ENCODE results near the gene PTBP1. TPM values are rescaled to one million over a fixed set of nuclear protein-coding genes. Genes with fewer than 3 reads are reported as not detected.
A peak's percentile ranks its signal among the peaks of the same experiment; 100 is the strongest.

Gene PTBP1
- total and polyA plus RNA-seq, 2 experiments from 2014 or later = 539 to 632 TPM

- Mint-ChIP-seq H3K4me1 (no peaks in the 10 kb centered on the region), H3K27me3 (ENCODE audit: insufficient read depth, low read depth, poor library complexity) (peaks cover 5% of the 10 kb centered on the region), H3K36me3 (ENCODE audit: low read depth) (no peaks in the 10 kb centered on the region; the same call in 1 of the 3 replicates), H3K27ac (no peak within 1 kb of the TSS), H3K9me3 (peaks cover 8% of the 10 kb centered on the region), H3K4me3 (no peak within 1 kb of the TSS)
- Histone ChIP-seq H2AFZ (peak within 1 kb of the TSS; percentile 52; the same call in 1 of the 2 replicates), H3K9me2 (ENCODE audit: insufficient read depth) (no peaks in the 10 kb centered on the region), H3K4me1 (ENCODE audit: insufficient read depth) (no peaks in the 10 kb centered on the region), H4K20me1 (replicated peaks; ENCODE audit: insufficient read depth) (no peaks in the 10 kb centered on the region), H3K4me3 (no peak within 1 kb of the TSS), H3K4me2 (no peak within 1 kb of the TSS; the same call in 1 of the 2 replicates), H3K36me3 (ENCODE audit: insufficient read depth) (no peaks in the 10 kb centered on the region), H3K27me3 (ENCODE audit: insufficient read depth) (no peaks in the 10 kb centered on the region), H3K27ac (ENCODE audit: low read depth) (no peak within 1 kb of the TSS), H3F3A (replicated peaks; ENCODE audit: low read depth) (0 out of 2 replicates have a peak, but pooled peaks cover 7% of the 10 kb centered on the region), H3K79me2 (replicated peaks; ENCODE audit: insufficient read depth) (no peaks in the 10 kb centered on the region)
- DNase-seq (ENCODE audit: low spot score) = no peak
- TF ChIP-seq CREB1 (CRISPR knock-in tag; IDR thresholded peaks at IDR 0.05; ENCODE audit: low read depth) (no peak), STAT1 (IDR thresholded peaks at IDR 0.05; ENCODE audit: unreplicated experiment) (no peak), REST (IDR thresholded peaks at IDR 0.05; ENCODE audit: unreplicated experiment) (no peak), POLR2AphosphoS5 (IDR thresholded peaks at IDR 0.05; ENCODE audit: low read depth) (no peak), ETS1 (IDR thresholded peaks at IDR 0.05) (no peak), EZH2 (IDR thresholded peaks at IDR 0.05; ENCODE audit: low read depth, unreplicated experiment) (no peak), ZNF462 (CRISPR knock-in tag; IDR thresholded peaks at IDR 0.05) (no peak), NANOG (IDR thresholded peaks at IDR 0.05; ENCODE audit: borderline replicate concordance) (no peak), JUNB (IDR thresholded peaks at IDR 0.05; ENCODE audit: unreplicated experiment) (no peak), ZNF114 (CRISPR knock-in tag; IDR thresholded peaks at IDR 0.05) (no peak), CTCF (conservative IDR thresholded peaks at IDR 0.05; ENCODE audit: low read depth in 2 of 2) (no peak), ZNF331 (CRISPR knock-in tag; IDR thresholded peaks at IDR 0.05; ENCODE audit: low read depth) (no peak), EZH2phosphoT487 (IDR thresholded peaks at IDR 0.05; ENCODE audit: unreplicated experiment) (no peak)
- peak; percentile 38 for ATAC-seq
These were observed 46.4 kb upstream of the PTBP1 start, which contains the start of gene MISP for GRCh38 chr19:750640-751423. MISP (plus strand) TSS chr19:751112; CDS start chr19:756947, 5,835 bp downstream.
